Keratinocyte (primary cell): ENCODE data around the gene CRAMP1. TPM values are rescaled to one million over a fixed set of nuclear protein-coding genes. Genes with fewer than 3 reads are reported as not detected.

Experiments
- DNase-seq: peaks from one replicate; pipeline ENCODE4 v3.0.0-alpha.2; 2011; ENCODE audit warnings: low read depth, missing footprints, low spot score
- FAIRE-seq: peaks from 2 replicates; lab custom pipeline; 2011; peaks lifted over from hg19 to GRCh38; lab: Jason Lieb, UNC
- H2AFZ ChIP-seq: 2 replicates; pipeline ENCODE4 v1.6.0; 2012; ENCODE audit warnings: low read length, control low read depth, inconsistent platforms; ENCODE audit not compliant: control insufficient read depth
- H3K27ac ChIP-seq: 2 replicates; pipeline ENCODE4 v1.5.1; 2011; ENCODE audit warnings: low read length; ENCODE audit not compliant: control insufficient read depth, insufficient read depth
- H3K27me3 ChIP-seq: 3 replicates; pipeline ENCODE4 v1.6.0; 2011; ENCODE audit warnings: low read length; ENCODE audit not compliant: control insufficient read depth, insufficient read depth; ENCODE audit errors: extremely low read depth
- H3K36me3 ChIP-seq, 2 experiments: 2 replicates in 1 of 2; 3 replicates in 1 of 2; pipeline ENCODE4 v1.5.1; 2011; ENCODE audit warnings: low read length in 2 of 2, mild to moderate bottlenecking in 1 of 2; ENCODE audit not compliant: control insufficient read depth in 2 of 2, insufficient read depth in 2 of 2; ENCODE audit errors: extremely low read depth in 1 of 2
- H3K4me1 ChIP-seq: 3 replicates; pipeline ENCODE4 v1.5.1; 2011; ENCODE audit warnings: low read length; ENCODE audit not compliant: control insufficient read depth, insufficient read depth; ENCODE audit errors: extremely low read depth
- H3K4me2 ChIP-seq: 3 replicates; pipeline ENCODE4 v1.6.0; 2011; ENCODE audit warnings: low read depth, low read length; ENCODE audit not compliant: control insufficient read depth, insufficient read depth; ENCODE audit errors: extremely low read depth
- H3K4me3 ChIP-seq, 3 experiments: fragments of 200-600 bp in 1 of 3; sonication (generic) in 1 of 3; 2 replicates in 2 of 3; 3 replicates in 1 of 3; pipeline ENCODE4 v1.5.1; 2011 to 2016; ENCODE audit warnings: low read length in 3 of 3, mild to moderate bottlenecking in 3 of 3, control low read depth in 2 of 3, inconsistent platforms in 1 of 3, low read depth in 1 of 3, mixed read lengths in 1 of 3, mixed run types in 1 of 3, moderate library complexity in 1 of 3; ENCODE audit not compliant: control insufficient read depth in 2 of 3, insufficient read depth in 2 of 3; ENCODE audit errors: extremely low read depth in 1 of 3
- H3K79me2 ChIP-seq: 2 replicates; pipeline ENCODE4 v1.6.0; 2012; ENCODE audit warnings: low read length; ENCODE audit not compliant: control insufficient read depth, insufficient read depth
- H3K9ac ChIP-seq: 3 replicates; pipeline ENCODE4 v1.6.0; 2011; ENCODE audit warnings: low read length; ENCODE audit not compliant: control insufficient read depth, insufficient read depth; ENCODE audit errors: extremely low read depth
- H3K9me1 ChIP-seq: 3 replicates; pipeline ENCODE4 v1.6.0; 2011; ENCODE audit warnings: low read length; ENCODE audit not compliant: control insufficient read depth, insufficient read depth; ENCODE audit errors: extremely low read depth
- H3K9me3 ChIP-seq: 2 replicates; pipeline ENCODE4 v1.5.1; 2012; ENCODE audit warnings: low read depth, low read length; ENCODE audit not compliant: control insufficient read depth
- H4K20me1 ChIP-seq: 3 replicates; pipeline ENCODE4 v1.6.0; 2011; ENCODE audit warnings: low read length; ENCODE audit not compliant: control insufficient read depth, insufficient read depth; ENCODE audit errors: extremely low read depth
- EZH2 ChIP-seq: IDR thresholded peaks from one replicate; pipeline ENCODE4 v1.6.1; 2012; ENCODE audit warnings: inconsistent platforms, mild to moderate bottlenecking, low read length, moderate library complexity
- dilution Hi-C: fragments of 300-500 bp; cut with MboI; formaldehyde crosslinking; loops from one replicate; pipeline ENCODE4 v1.7.0; 2020; ENCODE audit warnings: low sequenced_read_pairs; ENCODE audit not compliant: extremely low pct_ligation_motif_present
- polyA plus RNA-seq, 5 experiments: library from polyadenylated mRNA; depleted of rRNA in 3 of 5; stranded (reverse) in 3 of 5; stranded (forward) in 1 of 5; unstranded in 1 of 5; fragments of >200 nt; gene quantifications; 1 replicate in 1 of 5; 2 replicates in 3 of 5; 3 replicates in 1 of 5; pipeline versions ENCODE4 v1.2.1 to v1.2.3, GENCODE V29; 2011 to 2012; ENCODE audit warnings: missing spikeins in 2 of 5, low read depth in 1 of 5, low replicate concordance in 1 of 5
- TF ChIP-seq, protein P1 (sequence below), 3 experiments: IDR thresholded peaks in 1 of 3; conservative IDR thresholded peaks in 1 of 3; optimal IDR thresholded peaks in 1 of 3; 2 replicates in 2 of 3; 3 replicates in 1 of 3; pipeline versions ENCODE3 to v1.5.1; 2011; ENCODE audit warnings: low read length in 3 of 3, mild to moderate bottlenecking in 3 of 3, moderate library complexity in 2 of 3, control low read depth in 1 of 3, inconsistent platforms in 1 of 3; ENCODE audit not compliant: insufficient read depth in 2 of 3; ENCODE audit errors: extremely low read depth in 1 of 3

The CRAMP1 gene
- polyA plus RNA-seq, 1 donor (not counting 4 experiments of a cell fraction or from before 2014, with no cell fraction given), result 6.5 TPM

DNA sequence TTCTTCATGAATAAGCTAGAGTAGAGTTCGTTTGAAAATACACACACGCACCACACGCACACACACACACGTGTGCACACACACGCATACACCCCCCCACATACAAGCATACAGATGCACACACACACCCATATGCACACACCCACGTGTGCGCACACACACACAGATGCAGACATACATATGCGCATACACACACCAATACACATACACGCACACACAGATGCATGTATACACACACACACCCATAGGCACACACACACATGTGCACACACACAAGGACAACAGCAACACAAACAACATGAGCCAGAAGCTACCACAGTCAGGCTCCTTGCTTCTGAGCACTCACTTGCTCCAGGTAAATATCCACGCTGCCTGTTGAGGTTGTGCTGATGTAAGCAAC, 5.4 kb upstream of the CRAMP1 start:
- Histone ChIP-seq H4K20me1 (no peaks in the 10 kb centered on the region), H3K4me1 (peaks cover 4% of the 10 kb centered on the region), H3K27me3 (no peaks in the 10 kb centered on the region), H3K79me2 (no peaks in the 10 kb centered on the region), H3K4me2 (no peak overlapping the region), H3K27ac (no peak overlapping the region), H3K9me1 (no peaks in the 10 kb centered on the region), H2AFZ (no peak overlapping the region), H3K36me3 (peaks cover 6 to 7% of the 10 kb centered on the region in 2 experiments), H3K4me3 (no peak overlapping the region), H3K9ac (no peak overlapping the region), H3K9me3 (no peaks in the 10 kb centered on the region)
- FAIRE-seq (no peak), DNase-seq (no peak)
- no peak for TF ChIP-seq EZH2
- TF ChIP-seq, protein P1, sequence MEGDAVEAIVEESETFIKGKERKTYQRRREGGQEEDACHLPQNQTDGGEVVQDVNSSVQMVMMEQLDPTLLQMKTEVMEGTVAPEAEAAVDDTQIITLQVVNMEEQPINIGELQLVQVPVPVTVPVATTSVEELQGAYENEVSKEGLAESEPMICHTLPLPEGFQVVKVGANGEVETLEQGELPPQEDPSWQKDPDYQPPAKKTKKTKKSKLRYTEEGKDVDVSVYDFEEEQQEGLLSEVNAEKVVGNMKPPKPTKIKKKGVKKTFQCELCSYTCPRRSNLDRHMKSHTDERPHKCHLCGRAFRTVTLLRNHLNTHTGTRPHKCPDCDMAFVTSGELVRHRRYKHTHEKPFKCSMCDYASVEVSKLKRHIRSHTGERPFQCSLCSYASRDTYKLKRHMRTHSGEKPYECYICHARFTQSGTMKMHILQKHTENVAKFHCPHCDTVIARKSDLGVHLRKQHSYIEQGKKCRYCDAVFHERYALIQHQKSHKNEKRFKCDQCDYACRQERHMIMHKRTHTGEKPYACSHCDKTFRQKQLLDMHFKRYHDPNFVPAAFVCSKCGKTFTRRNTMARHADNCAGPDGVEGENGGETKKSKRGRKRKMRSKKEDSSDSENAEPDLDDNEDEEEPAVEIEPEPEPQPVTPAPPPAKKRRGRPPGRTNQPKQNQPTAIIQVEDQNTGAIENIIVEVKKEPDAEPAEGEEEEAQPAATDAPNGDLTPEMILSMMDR (optimal IDR thresholded peaks at IDR 0.05 in 1 of 3, IDR thresholded peaks at IDR 0.05 in 1 of 3, conservative IDR thresholded peaks at IDR 0.05 in 1 of 3; ENCODE audit: extremely low read depth in 1 of 3, insufficient read depth in 2 of 3, low read length in 3 of 3), result no peak
- dilution Hi-C loops, result no loop called here

DNA sequence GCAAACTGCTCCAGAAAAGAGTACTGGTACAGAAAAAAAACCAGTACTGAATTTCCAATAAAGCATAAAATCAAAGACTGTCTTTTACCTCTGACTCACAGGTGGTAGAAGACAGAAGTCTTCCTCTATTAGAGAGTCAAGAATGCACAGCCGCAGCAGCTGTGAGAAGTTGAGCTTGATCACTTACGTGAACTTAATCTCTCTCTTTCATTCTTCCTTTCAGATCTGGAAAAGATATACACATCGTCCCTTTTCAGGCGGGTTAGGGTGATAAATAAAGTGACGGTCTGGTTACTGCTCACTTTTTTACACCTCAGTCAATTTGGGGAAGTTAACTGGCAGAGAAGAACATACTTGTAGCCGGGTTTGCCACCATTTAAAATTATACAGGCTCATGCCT, 4.2 kb upstream of the CRAMP1 start:
- H3K9me3 ChIP-seq, result no peaks in the 10 kb centered on the region
- dilution Hi-C loops, result no loop called here
- H3K9me1 ChIP-seq, result no peaks in the 10 kb centered on the region
- H3K4me1 ChIP-seq, result peaks cover 4% of the 10 kb centered on the region
- no peak for DNase-seq
- TF ChIP-seq, protein P1 (optimal IDR thresholded peaks at IDR 0.05 in 1 of 3, IDR thresholded peaks at IDR 0.05 in 1 of 3, conservative IDR thresholded peaks at IDR 0.05 in 1 of 3; ENCODE audit: extremely low read depth in 1 of 3, insufficient read depth in 2 of 3, low read length in 3 of 3), result no peak
- TF ChIP-seq EZH2, result no peak
- no peak overlapping the region for H3K9ac ChIP-seq
- H3K27ac ChIP-seq, result no peak overlapping the region
- H3K4me2 ChIP-seq, result no peak overlapping the region
- no peak for FAIRE-seq
- peaks cover 4% of the 10 kb centered on the region for H3K79me2 ChIP-seq
- no peaks in the 10 kb centered on the region for H3K27me3 ChIP-seq
- H3K36me3 ChIP-seq, result peaks cover 6 to 7% of the 10 kb centered on the region in 2 experiments
- H2AFZ ChIP-seq, result no peak overlapping the region
- H3K4me3 ChIP-seq, result no peak overlapping the region
- H4K20me1 ChIP-seq, result no peaks in the 10 kb centered on the region
